Bronchial epithelial cell (primary cell): ENCODE data around the gene AQP12A. TPM values are rescaled to one million over a fixed set of nuclear protein-coding genes. Genes with fewer than 3 reads are reported as not detected.
A peak's percentile ranks its signal among the peaks of the same experiment; 100 is the strongest.

ENCODE experiments used
- DNase-seq: peaks from one replicate; pipeline ENCODE4 v3.0.0-alpha.2; 2010; ENCODE audit warnings: low read depth
- FAIRE-seq: peaks from 2 replicates; lab custom pipeline; 2011; peaks lifted over from hg19 to GRCh38; lab: Jason Lieb, UNC
- H3K27me3 ChIP-seq: 2 replicates; pipeline ENCODE4 v1.5.1; 2011; ENCODE audit warnings: low read length; ENCODE audit not compliant: control insufficient read depth, insufficient read depth
- H3K36me3 ChIP-seq: 2 replicates; pipeline ENCODE4 v1.5.1; 2011; ENCODE audit warnings: low read length; ENCODE audit not compliant: control insufficient read depth, insufficient read depth
- H3K4me3 ChIP-seq: 2 replicates; pipeline ENCODE4 v1.5.1; 2011; ENCODE audit warnings: mild to moderate bottlenecking, low read depth, low read length, control low read depth
- total RNA-seq: library from RNA; depleted of rRNA; stranded (reverse); fragments of >200 nt; gene quantifications from 2 replicates; pipeline ENCODE4 v1.2.1, GENCODE V29; 2014
- TF ChIP-seq, protein P1 (sequence below): IDR thresholded peaks from 2 replicates; pipeline ENCODE4 v1.5.1; 2011; ENCODE audit warnings: mild to moderate bottlenecking, moderate library complexity, low read length, control low read depth, inconsistent platforms; ENCODE audit not compliant: insufficient read depth, severe bottlenecking

The AQP12A gene
- total RNA-seq, 1 donor from 2014 or later, result not detected

DNA sequence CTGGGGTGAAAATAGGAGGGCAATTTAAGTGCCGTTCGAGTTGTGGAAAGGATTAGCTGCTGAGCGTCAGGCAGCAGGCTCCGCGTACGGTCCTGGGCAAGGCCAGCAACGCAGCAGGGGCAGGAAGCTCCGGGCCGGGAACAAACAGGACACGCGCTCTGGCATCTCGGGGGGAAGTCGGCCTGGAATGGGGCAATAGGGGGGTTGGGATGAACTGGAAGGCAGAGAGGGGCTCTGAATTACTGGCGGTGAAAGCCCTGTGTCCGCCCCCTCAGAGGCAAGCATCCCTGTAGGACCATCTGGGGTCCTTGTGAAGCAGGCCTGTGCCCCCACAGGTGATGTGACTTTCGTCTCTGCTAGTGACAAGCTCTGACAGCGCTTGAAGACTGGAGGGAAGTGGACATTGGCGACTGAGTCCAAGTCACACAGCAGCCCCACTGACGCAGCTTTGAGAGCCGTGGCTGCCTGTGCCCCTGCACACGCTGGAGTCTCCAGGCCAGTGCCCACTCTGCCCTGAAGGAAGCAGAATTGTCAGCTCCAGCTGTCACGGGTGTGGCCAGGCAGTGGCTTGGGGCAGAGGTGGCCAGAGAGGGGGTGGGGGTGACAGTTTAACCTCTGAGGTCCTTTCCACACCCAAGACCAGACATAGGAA lies 44.0 kb upstream of the AQP12A start:
- no peak overlapping the region for H3K4me3 ChIP-seq
- TF ChIP-seq, protein P1, sequence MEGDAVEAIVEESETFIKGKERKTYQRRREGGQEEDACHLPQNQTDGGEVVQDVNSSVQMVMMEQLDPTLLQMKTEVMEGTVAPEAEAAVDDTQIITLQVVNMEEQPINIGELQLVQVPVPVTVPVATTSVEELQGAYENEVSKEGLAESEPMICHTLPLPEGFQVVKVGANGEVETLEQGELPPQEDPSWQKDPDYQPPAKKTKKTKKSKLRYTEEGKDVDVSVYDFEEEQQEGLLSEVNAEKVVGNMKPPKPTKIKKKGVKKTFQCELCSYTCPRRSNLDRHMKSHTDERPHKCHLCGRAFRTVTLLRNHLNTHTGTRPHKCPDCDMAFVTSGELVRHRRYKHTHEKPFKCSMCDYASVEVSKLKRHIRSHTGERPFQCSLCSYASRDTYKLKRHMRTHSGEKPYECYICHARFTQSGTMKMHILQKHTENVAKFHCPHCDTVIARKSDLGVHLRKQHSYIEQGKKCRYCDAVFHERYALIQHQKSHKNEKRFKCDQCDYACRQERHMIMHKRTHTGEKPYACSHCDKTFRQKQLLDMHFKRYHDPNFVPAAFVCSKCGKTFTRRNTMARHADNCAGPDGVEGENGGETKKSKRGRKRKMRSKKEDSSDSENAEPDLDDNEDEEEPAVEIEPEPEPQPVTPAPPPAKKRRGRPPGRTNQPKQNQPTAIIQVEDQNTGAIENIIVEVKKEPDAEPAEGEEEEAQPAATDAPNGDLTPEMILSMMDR, result no peak
- DNase-seq (no peak), FAIRE-seq (peak; percentile 43)
- H3K27me3 ChIP-seq, result peaks cover 11% of the 10 kb centered on the region
- H3K36me3 ChIP-seq, result no peaks in the 10 kb centered on the region

DNA sequence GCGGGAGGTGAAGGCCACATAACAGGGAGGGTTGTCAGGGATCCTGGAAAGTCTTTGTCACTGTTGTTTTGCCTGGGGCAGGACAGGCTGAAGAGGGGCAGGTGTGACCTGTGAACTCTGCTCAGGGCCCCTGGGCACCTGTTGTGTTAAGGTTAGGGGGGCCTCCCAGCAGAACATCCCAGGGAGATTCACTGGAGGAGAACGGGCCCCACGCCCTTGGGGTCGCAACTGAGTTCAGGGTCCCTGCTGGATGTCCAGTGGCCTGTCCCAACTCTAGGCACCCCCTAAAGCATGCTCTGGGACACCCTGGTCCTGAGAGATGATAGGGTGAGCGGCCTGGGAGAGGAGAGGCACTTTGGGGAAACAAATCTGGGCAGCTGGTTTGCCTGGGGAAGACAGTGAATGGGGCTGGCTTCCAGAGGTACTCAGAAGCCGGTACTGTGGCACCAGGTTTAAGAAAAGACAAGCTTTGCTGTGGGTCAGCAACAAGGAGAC lies 43.5 kb upstream of the AQP12A start:
- peaks cover 11% of the 10 kb centered on the region for H3K27me3 ChIP-seq
- DNase-seq, result no peak
- TF ChIP-seq, protein P1, result no peak
- no peak for FAIRE-seq
- no peak overlapping the region for H3K4me3 ChIP-seq
- no peaks in the 10 kb centered on the region for H3K36me3 ChIP-seq

DNA sequence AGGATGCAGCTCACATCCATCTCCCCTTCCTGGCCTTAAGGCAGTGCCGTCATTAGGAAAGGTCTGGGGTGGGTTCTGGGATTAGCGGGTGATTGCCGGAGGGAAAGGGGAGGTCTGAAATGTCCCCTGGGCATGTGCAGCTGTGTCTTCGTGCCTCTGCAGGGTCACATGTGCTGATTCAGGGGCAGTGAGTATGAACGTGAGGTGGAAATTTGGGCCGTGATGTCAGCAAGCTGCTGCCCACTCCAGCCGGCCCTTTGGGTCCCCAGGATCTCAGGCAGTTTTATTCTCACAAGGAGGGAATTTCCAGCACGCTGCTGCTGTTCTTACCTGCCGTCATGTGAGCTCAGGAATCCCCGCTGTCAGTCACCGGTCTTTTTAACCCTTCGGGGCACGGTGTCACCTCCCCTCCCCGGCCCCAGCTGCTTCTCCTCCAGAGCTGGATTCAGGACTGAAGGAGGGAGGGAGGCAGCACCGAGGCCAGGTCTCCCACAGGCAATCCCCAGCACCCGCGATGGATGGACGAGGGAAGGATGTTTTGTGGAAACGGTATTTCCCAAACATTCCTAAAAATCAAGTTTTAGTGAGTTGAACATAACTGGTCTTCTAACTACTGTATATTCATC lies 42.9 kb upstream of the AQP12A start:
- FAIRE-seq (peak; percentile 95), DNase-seq (no peak)
- H3K27me3 ChIP-seq, result peaks cover 11% of the 10 kb centered on the region
- TF ChIP-seq, protein P1, result no peak
- no peak overlapping the region for H3K4me3 ChIP-seq
- H3K36me3 ChIP-seq, result no peaks in the 10 kb centered on the region

DNA sequence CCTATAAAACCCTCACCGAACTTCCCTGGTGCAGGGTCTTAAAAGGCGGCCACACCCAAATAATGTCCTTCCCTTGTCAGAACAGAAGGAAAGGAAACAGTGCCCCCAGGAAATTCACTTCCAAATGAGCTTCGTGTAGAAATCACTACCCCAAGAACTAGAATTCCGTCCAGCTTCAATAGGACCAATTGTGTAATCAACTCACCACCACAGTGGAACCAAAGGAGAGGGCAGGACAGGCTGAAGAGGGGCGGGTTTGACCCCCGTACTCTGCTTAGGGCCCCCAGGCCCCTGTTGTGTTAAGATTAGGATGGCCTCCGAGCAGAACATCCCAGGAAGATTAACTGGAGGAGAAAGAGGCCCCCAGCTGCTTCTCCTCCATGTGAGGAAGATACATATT lies 42.3 kb upstream of the AQP12A start:
- FAIRE-seq, result no peak
- Histone ChIP-seq H3K27me3 (peaks cover 11% of the 10 kb centered on the region), H3K4me3 (no peak overlapping the region), H3K36me3 (no peaks in the 10 kb centered on the region)
- TF ChIP-seq, protein P1, result no peak
- no peak for DNase-seq

DNA sequence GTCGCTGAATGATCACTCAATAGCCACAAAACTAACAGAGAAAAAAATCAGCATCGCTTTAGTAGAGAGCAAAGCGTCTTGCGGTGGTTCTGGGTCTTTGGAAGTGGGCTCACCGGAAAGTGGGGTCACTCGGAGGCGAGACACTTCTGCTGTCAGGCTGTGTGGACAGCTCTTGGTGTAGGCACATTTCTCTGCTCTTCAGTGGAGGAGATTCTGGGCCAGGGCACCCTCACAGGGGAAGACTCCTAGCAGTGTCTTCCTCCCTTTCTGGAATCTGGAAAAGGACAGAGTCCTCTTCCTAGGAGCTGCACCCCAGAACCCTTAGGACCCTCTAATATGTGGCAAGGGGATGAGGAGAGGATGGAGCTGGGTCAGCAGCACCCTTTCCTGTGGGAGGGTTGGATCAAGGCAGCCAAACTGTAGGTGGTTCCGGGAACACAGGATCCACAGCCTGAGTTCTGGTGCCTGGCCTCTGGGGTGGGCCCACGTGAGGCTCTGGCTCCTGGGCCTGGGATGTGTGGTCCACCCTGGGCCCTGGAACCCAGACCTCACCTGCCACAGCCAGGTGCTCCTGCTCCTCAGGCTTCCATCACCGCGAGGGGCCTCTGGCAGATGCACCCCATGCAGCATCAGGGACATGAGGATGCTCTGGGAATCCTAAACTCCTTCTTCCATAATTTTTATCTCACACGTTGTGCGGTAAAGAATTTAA lies 41.3 kb upstream of the AQP12A start:
- no peaks in the 10 kb centered on the region for H3K36me3 ChIP-seq
- H3K4me3 ChIP-seq, result no peak overlapping the region
- peaks cover 11% of the 10 kb centered on the region for H3K27me3 ChIP-seq
- TF ChIP-seq, protein P1, result no peak
- no peak for FAIRE-seq
- DNase-seq, result no peak
